GM12865 (cell line): ENCODE data around the gene DCAF8.

Source experiments
- DNase-seq: peaks from one replicate; pipeline ENCODE4 v3.0.0; 2010; ENCODE audit warnings: low read depth
- H3K4me3 ChIP-seq: 2 replicates; pipeline ENCODE4 v1.5.1; 2011; ENCODE audit warnings: mild to moderate bottlenecking, low read depth, low read length, control low read depth
- CTCF ChIP-seq: IDR thresholded peaks from 2 replicates; pipeline ENCODE4 v1.5.1; 2011; ENCODE audit warnings: low read length, control low read depth, low read depth, inconsistent platforms; ENCODE audit not compliant: insufficient read depth; ENCODE audit errors: missing control alignments

Gene DCAF8

GRCh38 chr1:160227034-160227433 lies 35.3 kb downstream of the DCAF8 start:
- DNase-seq, result no peak
- no peak overlapping the region for H3K4me3 ChIP-seq
- TF ChIP-seq CTCF, result no peak

GRCh38 chr1:160226623-160227022 lies 35.7 kb downstream of the DCAF8 start:
- DNase-seq, result peak; percentile 36
- no peak for TF ChIP-seq CTCF
- no peak overlapping the region for H3K4me3 ChIP-seq

GRCh38 chr1:160225345-160225744 lies 37.0 kb downstream of the DCAF8 start:
- no peak overlapping the region for H3K4me3 ChIP-seq
- TF ChIP-seq CTCF, result no peak
- DNase-seq, result no peak

- H3K4me3 ChIP-seq, result no peak overlapping the region
- no peak for DNase-seq
- no peak for TF ChIP-seq CTCF
Observed at GRCh38 chr1:160224606-160225005, 37.7 kb downstream of the DCAF8 start.

GRCh38 chr1:160222546-160222945 lies 39.8 kb downstream of the DCAF8 start:
- H3K4me3 ChIP-seq, result no peak overlapping the region
- no peak for TF ChIP-seq CTCF

GRCh38 chr1:160221089-160221488 lies 41.3 kb downstream of the DCAF8 start:
- no peak overlapping the region for H3K4me3 ChIP-seq
- no peak for DNase-seq
- no peak for TF ChIP-seq CTCF

More at GRCh38 chr1:160222546-160222945, 39.8 kb downstream of the DCAF8 start:
- DNase-seq, result no peak

- DNase-seq, result no peak
- no peak overlapping the region for H3K4me3 ChIP-seq
- no peak for TF ChIP-seq CTCF
Observed at GRCh38 chr1:160220301-160220700, 42.0 kb downstream of the DCAF8 start.
